SHP77 treated with DMSO at 0.1 percent for 48 hours (cell line): ENCODE data around the gene MUS81.

Source experiments
- DNase-seq: peaks from one replicate; lab custom pipeline; 2025; lab: John Stamatoyannopoulos, UW

MUS81 gene

DNA sequence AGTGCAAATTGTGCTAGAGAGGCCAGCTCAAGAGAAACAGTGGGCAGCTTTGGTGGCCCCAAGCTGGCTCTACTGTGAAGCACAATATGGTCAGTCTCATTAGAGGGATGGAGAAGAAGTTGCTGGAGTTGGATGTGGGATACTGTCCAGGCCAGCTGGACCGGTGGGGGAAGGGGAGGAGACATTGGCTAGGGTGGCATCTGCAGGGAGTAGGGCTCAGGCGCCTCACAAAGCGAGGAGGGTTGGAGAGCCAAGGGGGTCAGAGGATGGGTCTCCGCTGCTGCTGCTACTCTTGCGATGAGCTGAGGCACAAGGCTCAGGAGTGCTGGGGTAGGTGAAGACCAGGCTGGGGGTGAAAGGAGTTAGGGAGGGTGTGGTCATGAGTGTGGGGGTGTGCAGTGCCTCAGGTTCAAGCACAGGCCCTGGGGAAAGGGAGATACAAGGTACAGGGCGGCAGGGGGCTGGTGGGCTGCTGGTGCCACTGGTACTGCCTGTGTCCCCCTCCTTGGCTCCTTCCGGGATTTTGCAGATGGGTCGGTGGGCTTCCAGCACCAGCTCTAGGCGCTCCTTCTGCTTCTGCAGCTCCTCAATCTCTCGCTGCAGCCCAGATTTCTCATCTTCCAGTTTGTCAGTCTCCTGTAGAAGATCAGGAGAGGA lies 32.6 kb downstream of the MUS81 start:
- DNase-seq = no peak

DNA sequence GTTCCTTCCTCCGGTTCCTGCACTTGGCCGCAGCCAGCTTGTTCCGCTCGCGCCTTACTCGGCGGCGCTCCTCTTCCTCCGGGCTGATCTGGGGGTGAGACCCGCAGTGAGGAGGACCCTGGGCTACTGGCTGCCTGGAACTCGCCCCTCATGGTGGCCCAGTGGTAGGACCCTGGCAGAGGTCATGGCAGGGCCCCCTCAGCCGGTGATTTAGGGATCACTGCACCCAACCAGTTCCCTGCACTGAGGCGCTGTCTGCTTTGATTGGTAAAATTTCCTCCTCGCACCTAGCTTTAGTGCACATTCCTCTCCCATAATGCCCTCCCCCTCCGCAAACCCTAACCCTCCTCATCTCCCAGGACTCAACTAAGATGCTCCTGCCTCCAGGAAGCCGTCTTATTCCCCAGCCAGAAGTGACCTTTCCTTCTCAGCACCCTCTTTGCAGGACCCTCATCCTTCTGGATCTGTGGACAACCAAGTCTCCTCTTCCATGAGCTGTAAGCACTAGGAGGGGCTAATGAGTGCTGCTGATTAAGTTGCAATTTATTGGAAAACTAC lies 33.9 kb downstream of the MUS81 start:
- no peak for DNase-seq

DNA sequence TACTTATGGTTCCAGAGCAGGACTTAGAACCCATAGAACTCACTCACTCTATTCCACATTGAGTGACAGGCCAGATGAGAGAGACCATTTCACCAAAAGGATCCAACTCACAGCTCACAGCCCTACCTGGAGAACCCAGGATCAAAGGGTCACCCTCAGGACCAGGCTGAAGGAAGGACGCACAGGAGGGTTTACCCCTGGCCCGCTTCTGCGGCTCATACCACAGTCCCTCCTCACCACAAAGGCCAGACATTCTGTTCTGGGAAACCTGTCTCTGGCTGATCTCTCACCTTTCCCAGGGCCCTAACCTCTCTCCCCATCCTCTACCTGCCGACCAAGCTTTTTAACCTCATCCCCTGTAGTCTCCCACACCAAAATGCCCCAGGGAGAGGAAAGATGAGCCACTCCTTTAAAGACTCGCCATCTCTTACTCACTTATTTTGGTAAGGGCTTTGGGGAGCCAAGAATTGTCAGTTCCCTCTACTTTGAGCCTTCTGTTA lies 35.3 kb downstream of the MUS81 start:
- DNase-seq = no peak

DNA sequence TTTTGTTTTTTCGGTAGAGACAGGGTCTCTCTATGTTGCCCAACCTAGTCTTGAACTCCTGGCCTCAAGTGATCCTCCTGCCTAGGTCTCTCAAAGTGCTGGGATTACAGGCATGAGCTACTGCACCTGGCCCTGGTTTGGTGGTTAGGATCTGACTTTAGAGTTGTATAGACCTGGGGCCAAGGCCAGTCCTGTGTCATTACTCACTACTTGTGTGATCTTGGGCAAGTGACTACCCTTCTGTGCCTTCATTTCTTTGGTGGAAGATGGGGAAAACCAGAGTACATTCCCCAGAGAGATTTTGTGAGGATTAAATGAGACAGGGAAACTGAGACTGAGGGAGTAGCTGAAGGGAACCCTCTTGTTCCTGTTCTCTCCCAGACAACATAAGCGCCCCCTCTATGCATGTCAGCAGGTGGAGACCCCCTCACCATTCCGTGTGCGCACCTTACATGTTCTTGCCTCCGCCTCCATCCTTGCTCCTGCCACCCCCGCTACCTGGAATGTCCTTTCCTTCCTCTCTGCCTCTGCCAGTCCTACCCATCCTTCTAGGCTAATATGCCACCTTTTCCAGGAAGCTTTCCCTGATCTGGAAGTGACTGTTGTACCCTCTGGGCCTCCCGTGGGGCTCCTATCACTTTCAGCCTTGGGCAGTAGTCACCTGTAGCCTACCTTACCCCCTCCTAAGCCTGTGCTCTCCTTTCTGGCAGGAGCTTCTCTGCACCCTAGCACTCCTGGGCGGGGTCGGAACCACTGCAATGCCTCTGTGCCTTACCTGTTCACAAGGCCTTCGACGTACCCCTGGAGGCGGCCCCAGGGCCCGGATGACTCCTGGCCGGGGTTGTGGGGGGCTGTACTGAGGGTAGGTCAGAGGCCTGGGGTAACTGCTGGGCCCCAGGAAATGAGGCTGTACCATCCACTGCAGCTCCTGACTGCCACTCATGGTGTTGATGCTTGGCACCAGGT lies 36.1 kb downstream of the MUS81 start:
- DNase-seq = no peak

DNA sequence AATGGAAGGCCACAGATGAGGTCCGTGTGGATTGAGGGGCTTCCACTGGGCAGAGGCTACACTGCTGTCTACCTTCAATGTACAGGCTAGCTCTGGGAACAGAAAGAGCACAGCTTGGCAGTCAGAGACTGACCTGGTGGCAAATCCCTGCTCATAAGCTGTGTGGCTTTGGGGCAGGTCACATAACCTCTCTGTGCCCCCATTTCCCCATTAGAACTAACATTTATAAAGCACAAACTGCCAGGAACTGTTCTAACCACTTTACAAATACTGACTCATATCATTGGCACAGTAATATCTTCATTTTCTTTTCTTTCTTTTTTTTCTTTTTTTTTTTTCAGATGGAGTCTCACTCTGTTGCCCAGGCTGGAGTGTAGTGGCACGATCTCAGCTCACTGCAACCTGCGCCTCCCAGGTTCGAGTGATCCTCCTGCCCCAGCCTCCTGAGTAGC lies 36.8 kb downstream of the MUS81 start:
- DNase-seq = no peak

DNA sequence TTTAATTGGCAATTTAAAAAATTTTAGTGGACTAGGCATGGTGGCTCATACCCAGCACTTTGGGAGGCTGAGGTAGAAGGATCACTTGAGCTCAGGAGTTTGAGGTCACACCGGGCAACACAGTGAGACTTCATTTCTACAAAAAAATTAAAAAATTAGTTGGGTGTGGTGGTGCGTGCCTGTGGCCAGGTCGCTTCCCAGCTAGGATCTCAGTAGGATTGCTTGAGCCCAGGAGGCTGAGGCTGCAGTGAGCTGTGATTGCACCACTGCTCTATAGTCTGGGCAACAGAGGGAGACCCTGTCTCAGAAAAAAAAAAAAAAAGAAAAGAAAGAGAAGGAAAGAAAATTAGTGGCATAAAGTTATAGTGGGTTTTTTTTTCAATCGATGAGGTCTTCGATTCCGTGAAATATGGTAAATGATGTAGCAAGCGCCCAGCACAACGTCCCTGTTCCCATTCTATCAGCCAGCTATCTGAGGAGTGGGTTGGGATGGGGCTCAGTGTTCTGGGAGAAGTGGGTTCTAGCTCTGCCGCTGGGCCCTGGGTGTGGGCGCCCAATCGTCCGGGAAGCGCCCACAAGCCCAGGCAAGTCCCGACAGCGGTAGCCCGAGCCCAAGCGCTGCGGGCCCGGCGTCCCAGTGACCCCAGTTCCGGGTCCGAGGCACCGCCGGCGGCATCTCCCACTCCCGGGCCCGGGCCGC lies 38.6 kb downstream of the MUS81 start:
- no peak for DNase-seq

DNA sequence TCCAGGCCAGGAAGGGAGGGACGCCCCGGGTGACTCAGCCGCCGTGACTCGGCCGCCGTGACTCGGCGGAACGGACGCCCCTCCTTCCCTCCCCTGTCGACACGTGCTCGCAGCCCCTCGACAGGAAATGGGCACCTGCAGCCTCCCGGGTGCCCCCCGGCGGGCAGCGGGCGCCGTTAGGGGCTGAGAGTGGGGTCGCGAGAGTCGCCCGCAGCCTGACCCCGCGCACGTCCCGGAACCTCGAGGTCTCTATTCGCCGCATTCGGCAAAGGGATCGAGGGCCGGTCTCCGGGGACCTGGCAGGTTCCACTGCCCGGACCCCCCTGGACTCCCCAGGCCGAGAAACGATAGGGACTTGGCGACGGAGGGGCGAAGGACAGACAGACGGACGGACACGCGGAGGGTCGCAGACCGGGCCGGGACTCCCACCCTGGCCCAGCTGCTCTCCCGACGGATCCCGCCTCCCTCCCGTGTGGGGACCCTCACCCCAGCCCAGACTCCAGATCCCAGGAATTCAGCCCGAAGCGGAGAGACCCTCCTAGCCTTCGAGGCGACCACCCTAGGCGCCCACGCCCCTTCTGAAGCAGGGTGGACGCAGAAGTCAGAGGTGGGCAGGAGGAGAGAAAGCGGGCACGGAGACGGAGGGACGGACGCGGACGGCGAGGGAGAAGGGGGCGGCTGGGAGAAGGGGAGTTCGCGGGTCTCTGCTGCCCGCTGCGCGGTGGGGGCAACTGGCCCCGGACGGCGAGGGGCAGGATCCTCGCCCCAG lies 39.3 kb downstream of the MUS81 start:
- no peak for DNase-seq

DNA sequence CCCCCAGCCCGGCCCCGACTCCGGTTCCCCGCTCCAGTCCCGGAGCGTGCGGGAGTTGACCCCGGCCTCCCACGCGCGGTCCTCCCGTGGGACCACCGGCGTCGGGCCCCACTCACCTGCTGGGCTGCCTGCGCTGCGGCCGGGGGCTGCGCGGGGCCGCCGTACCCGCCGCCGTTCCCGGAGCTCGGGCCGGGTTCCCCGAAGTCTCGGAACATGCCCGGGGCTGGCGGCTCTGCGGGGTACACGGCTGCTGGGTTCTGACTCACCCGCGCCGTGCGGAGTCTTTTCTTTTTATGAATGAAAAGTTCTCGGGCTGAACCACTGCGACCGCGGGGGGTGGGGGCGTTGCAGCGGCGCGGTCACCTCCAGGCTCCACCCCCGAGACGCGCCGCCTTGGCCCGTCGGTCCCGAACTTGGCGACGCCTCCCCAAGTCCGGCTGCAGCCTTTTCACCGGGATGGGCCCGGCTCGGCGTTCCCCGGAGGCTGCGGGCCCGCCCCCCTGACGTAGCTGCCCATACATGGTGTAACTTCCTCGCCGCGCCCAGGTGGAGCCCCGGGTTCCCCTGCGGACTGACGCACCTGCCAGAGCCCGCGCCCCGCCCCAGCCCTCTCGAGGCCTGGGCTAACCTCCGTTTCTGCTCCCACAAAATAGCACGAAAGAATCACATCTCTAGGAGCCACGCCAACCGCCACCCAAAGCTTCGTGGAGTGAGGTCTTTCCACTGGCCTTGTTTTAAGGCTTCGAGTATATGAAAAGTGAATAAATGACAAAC lies 40.1 kb downstream of the MUS81 start, which contains the start of gene FOSL1:
FOSL1 (minus strand) TSS at position 264 of the 774 bp plus-strand sequence; CDS start at position 215, 49 bp downstream.
- no peak for DNase-seq

DNA sequence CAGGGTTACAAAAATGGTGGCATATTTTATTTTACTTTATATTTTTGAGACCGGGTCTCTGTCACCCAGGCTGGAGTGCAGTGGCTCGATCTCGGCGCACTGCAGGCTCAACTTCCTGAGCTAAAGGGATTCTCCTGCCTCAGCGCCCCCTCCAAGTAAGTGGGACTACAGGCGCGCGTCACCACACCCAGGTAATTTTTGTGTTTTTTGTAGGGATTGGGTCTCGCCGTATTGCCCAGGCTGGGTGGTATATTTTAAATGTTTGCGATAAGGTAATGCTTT lies 40.6 kb downstream of the MUS81 start:
- no peak for DNase-seq

DNA sequence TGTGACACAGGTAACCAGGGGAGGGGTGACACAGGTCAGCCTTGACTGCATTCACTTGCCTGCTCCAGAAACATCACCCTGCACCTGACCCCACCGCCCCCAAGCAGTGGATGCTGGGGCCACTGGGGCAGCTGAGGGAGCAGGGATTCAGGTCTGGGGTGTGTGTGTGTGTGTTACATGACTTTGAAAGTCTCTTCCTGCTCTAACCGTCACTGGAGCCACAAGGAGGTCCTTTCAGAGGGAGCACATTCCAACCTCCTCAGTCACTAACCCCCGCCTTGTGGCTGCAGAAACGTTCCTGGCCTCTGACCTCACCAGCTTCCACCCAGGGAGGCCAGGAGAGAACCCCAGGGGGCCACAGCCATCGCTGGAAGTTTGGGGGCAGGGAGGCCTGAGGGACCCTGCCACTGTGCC lies 42.8 kb downstream of the MUS81 start:
- no peak for DNase-seq

DNA sequence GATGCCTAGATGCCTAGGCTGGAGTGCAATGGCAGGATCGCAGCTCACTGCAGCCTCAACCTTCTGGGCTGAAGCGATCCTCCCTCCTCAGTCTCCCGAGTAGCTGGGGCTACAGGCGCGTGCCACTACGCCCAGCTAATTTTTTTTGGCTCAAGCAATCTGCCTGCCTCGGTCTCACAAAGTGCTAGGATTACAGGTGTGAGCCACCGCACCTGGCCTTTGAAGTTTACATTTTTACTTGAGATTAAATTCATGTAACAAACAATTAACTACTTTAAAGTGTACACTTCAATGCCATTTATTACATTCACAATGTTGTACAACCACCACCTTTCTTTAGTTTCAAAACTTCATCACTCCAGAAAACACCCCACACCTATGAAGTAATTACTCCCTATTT lies 43.5 kb downstream of the MUS81 start:
- no peak for DNase-seq

DNA sequence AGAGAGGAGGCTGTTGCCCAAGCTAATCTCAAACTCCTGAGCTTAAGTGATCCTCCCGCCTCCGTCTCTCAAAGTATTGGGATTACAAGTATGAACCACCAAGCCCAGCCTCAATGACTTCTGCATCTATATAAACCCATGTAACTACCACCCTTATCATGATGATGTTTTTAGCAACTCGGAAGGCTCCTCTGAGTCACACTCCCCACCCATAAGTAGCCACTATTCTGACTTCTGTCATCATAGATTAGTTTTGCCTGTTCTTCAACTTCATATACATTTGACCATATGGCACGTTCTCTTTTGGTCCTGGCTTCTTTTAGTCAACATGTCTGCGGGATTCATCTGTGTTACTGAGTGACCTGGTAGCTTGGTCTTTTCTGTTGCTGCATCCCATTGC lies 46.4 kb downstream of the MUS81 start:
- DNase-seq = no peak

DNA sequence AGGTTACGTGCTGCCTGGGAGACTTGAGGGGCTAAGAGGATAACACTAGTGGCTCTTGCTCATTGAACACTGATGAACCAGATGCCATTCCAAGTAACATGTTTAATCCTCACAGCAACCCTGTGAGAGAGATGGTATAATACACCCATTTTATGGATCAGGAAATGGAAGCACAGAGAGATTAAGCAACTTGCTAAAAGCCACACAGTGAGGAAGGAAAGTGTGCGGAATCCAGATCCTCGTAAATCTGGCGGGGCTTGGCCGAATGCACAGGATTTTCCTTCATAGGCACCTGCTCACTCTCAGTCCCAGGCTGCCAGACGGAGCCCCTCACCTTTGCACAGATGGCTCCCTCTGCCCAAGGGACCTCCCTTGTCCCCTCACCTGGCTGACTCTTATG lies 47.6 kb downstream of the MUS81 start:
- DNase-seq = no peak

DNA sequence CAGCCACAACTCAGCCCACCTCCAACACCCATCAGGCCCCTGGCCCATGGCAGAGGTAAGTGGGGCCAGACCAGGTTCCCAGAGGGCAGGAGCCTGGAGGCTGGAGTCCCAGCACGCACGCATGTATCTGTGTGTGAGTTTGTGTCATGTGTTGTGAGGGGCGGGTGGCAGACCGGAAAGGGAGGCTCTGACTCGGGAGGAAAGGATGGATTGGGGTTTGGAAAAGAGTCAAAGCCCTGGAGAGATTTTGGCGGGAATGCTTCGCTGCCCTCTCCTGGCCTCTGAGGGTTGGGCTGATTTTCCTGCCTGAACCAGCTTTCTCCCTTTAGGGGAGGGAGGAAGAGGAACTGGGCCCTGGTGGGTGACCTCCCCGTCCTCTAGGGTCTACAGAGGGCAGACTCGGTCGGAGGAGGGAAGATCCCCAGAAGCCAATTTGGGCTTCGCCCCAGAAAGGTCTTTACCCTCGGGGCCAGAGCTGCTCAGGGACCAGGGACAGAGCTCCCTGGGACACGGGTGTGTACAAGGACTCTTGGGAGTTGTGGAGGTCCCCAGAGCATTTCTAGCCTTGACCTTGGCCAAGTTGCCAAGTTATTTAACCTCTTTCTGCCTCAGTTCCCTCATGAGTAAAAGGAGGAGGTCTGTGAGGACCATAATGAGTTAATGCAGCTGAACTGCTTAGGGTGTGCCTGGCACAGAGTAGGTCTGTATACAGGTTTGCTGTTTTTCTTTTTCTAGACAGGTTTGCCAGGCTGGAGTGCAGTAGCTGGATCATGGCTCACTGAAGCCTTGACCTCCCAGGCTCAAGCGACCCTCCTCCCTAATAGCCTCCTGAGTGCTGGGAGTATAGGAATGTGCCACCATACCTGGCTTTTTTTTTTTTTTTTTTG lies 51.7 kb downstream of the MUS81 start:
- peak; percentile 67 for DNase-seq

DNA sequence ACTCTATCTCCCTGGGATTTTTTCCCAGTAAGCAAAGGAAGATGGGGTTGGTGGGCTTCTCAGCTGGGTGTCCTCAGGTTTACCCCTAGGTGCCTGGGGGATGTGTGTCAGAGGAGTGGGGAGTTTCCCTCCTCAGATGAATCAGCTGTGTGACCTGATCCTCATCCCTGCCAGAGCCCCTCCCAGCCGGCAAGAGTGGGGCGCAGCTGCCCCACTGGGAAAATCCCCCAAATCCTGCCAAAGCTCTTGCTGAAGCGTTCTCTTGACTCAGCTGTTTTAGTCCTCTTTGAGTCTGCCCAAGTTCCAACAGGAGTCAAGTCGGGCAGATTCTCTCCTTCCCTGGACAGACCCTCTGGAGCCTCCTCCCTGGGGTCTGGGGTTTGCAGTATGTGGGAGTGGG lies 52.6 kb downstream of the MUS81 start:
- DNase-seq = no peak

DNA sequence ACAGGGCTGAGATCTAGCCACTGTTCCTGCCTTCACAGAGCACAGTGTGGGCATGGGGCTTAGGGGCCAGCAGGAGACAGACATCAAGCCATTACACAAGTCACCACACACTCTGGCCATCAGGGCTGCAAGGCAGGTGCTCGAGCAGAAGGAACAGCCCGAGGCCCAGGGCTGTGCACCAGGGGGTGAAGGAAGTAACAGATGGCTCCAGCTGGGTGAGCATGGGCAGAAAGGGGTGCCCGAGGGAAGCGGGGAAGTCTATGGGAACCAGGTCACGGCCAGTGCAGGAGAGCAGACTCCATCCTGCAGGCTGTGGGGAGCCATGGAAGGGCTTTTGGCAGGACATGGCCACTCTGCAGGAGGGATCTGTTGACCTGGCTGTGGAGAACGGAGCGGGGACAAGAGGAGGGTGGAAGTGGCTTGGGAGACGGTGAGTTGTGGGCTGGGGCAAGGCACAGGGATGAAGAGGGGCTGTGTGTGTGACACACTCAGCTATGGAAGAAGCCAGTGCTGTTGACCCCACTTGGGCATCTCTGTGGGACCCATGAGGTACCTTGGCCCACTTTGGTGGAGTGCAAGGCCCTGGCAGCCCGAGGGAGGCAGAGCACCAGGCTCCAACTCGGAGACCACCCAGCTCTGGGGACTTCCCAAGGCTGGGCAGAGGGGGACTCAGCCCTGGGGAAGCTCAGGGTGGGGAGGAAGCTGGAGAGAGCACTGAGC lies 55.0 kb downstream of the MUS81 start:
- no peak for DNase-seq

DNA sequence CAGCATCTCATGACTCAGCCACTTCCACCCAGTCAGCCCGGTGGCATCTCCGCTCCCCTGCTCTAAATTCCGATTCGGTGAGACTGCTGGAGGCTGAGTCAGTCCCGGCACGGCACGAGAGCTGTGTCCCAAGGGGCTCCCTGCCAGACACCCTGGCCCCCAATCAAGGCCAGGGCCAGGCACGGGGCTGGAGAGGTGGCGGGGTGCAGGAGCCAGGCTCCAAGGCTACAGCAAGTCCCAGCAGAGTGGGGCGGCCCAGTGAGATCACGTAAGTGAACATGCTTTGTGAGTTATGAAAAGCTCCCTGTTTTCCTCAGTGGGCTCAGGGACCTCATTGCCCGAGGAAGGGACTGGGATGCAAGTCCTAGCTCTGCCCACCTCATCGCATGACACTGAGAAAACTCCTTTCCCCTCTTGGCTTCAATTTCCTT lies 55.6 kb downstream of the MUS81 start:
- no peak for DNase-seq
